ENCODE results near the gene NID1.

The NID1 gene

GRCh38 chr1:236069796-236070195 lies 4.9 kb upstream of the NID1 start:
- no peak for DNase-seq (ENCODE audit: low read depth, low spot score)
- no peak overlapping the region for H3K27ac ChIP-seq

GRCh38 chr1:236067854-236068454 lies 3.1 kb upstream of the NID1 start:
- H3K27ac ChIP-seq, result no peak overlapping the region
- DNase-seq (ENCODE audit: low read depth, low spot score), result no peak

- no peak overlapping the region for H3K27ac ChIP-seq
- DNase-seq (ENCODE audit: low read depth, low spot score), result no peak
These were observed 2.0 kb upstream of the NID1 start for GRCh38 chr1:236066828-236067386.

- DNase-seq (ENCODE audit: low read depth, low spot score), result no peak
- H3K27ac ChIP-seq, result no peak overlapping the region
These were observed 1.2 kb upstream of the NID1 start for GRCh38 chr1:236066054-236066453.

- no peak overlapping the region for H3K27ac ChIP-seq
- DNase-seq (ENCODE audit: low read depth, low spot score), result no peak
These were observed 667 bp upstream of the NID1 start for GRCh38 chr1:236065509-236066005.

GRCh38 chr1:236063919-236064673 lies 794 bp downstream of the NID1 start:
- no peak for DNase-seq (ENCODE audit: low read depth, low spot score)

GRCh38 chr1:236063551-236063918 lies 1.4 kb downstream of the NID1 start:
- no peak overlapping the region for H3K27ac ChIP-seq
- DNase-seq (ENCODE audit: low read depth, low spot score), result no peak

More at GRCh38 chr1:236063919-236064673, 794 bp downstream of the NID1 start:
- no peak overlapping the region for H3K27ac ChIP-seq

GRCh38 chr1:236060286-236060685 lies 4.6 kb downstream of the NID1 start:
- H3K27ac ChIP-seq, result no peak overlapping the region
- no peak for DNase-seq (ENCODE audit: low read depth, low spot score)

- DNase-seq (ENCODE audit: low read depth, low spot score), result no peak
- no peak overlapping the region for H3K27ac ChIP-seq
These were observed 5.9 kb downstream of the NID1 start for GRCh38 chr1:236059011-236059410.

- no peak for DNase-seq (ENCODE audit: low read depth, low spot score)
- H3K27ac ChIP-seq, result no peak overlapping the region
These were observed 6.6 kb downstream of the NID1 start for GRCh38 chr1:236058141-236058934.

GRCh38 chr1:236057546-236057945 lies 7.3 kb downstream of the NID1 start:
- no peak overlapping the region for H3K27ac ChIP-seq
- DNase-seq (ENCODE audit: low read depth, low spot score), result no peak

GRCh38 chr1:236052232-236052993 lies 12.5 kb downstream of the NID1 start:
- no peak for DNase-seq (ENCODE audit: low read depth, low spot score)
- H3K27ac ChIP-seq, result no peak overlapping the region

- DNase-seq (ENCODE audit: low read depth, low spot score), result no peak
- no peak overlapping the region for H3K27ac ChIP-seq
These were observed 13.6 kb downstream of the NID1 start for GRCh38 chr1:236051242-236051791.

GRCh38 chr1:236045771-236046170 lies 19.1 kb downstream of the NID1 start:
- H3K27ac ChIP-seq, result no peak overlapping the region

GRCh38 chr1:236044341-236044740 lies 20.5 kb downstream of the NID1 start:
- DNase-seq (ENCODE audit: low read depth, low spot score), result no peak
- H3K27ac ChIP-seq, result no peak overlapping the region

More at GRCh38 chr1:236045771-236046170, 19.1 kb downstream of the NID1 start:
- no peak for DNase-seq (ENCODE audit: low read depth, low spot score)

- H3K27ac ChIP-seq, result no peak overlapping the region
- DNase-seq (ENCODE audit: low read depth, low spot score), result no peak
These were observed 23.0 kb downstream of the NID1 start for GRCh38 chr1:236041631-236042618.

- no peak overlapping the region for H3K27ac ChIP-seq
- no peak for DNase-seq (ENCODE audit: low read depth, low spot score)
These were observed 24.9 kb downstream of the NID1 start for GRCh38 chr1:236039740-236040685.
